Measurements from ENCODE around the gene RNU1-1. TPM values are rescaled to one million over a fixed set of nuclear protein-coding genes. Genes with fewer than 3 reads are reported as not detected.
"Not testable (repeated sequence)": the region's sequence is repeated elsewhere in the genome, so short reads cannot be mapped to it uniquely, and the experiment has no call there.

Gene RNU1-1
- polyA plus RNA-seq, 1 experiment = not detected

GRCh38 chr1:16506364-16507136 lies 7.5 kb downstream of the RNU1-1 start:
- H3K27ac ChIP-seq (ENCODE audit: low read depth, low read length); H3K4me3 ChIP-seq (ENCODE audit: low read depth, low read length); DNase-seq (ENCODE audit: low read depth, low spot score); CTCF ChIA-PET; POLR2A ChIA-PET; H3K27me3 ChIP-seq (ENCODE audit: control insufficient read depth, insufficient read depth, low read length): not testable (repeated sequence)
- peaks cover 13% of the 10 kb centered on the region; the same call in 1 of the 2 replicates for H3K9me3 ChIP-seq (ENCODE audit: control insufficient read depth, insufficient read depth, low read length)

GRCh38 chr1:16505870-16506269 lies 8.2 kb downstream of the RNU1-1 start:
- CTCF ChIA-PET; DNase-seq (ENCODE audit: low read depth, low spot score); H3K27me3 ChIP-seq (ENCODE audit: control insufficient read depth, insufficient read depth, low read length); POLR2A ChIA-PET; H3K4me3 ChIP-seq (ENCODE audit: low read depth, low read length); H3K27ac ChIP-seq (ENCODE audit: low read depth, low read length): not testable (repeated sequence)
- peaks cover 13% of the 10 kb centered on the region; the same call in 1 of the 2 replicates for H3K9me3 ChIP-seq (ENCODE audit: control insufficient read depth, insufficient read depth, low read length)

GRCh38 chr1:16503494-16503893 lies 10.6 kb downstream of the RNU1-1 start:
- CTCF ChIA-PET = no interaction called here
- no peak for DNase-seq (ENCODE audit: low read depth, low spot score)
- H3K27ac ChIP-seq (ENCODE audit: low read depth, low read length) = no peak overlapping the region
- TF ChIP-seq CTCF (IDR thresholded peaks at IDR 0.05; ENCODE audit: low read depth, low read length) = no peak
- no peak overlapping the region for H3K4me3 ChIP-seq (ENCODE audit: low read depth, low read length)
- POLR2A ChIA-PET = no interaction called here
- peaks cover 13% of the 10 kb centered on the region; the same call in 1 of the 2 replicates for H3K9me3 ChIP-seq (ENCODE audit: control insufficient read depth, insufficient read depth, low read length)
- peaks cover 4% of the 10 kb centered on the region for H3K27me3 ChIP-seq (ENCODE audit: control insufficient read depth, insufficient read depth, low read length)

GRCh38 chr1:16501446-16501845 lies 12.6 kb downstream of the RNU1-1 start:
- H3K27me3 ChIP-seq (ENCODE audit: control insufficient read depth, insufficient read depth, low read length); CTCF ChIA-PET; POLR2A ChIA-PET; H3K4me3 ChIP-seq (ENCODE audit: low read depth, low read length); DNase-seq (ENCODE audit: low read depth, low spot score); H3K27ac ChIP-seq (ENCODE audit: low read depth, low read length): not testable (repeated sequence)
- peaks cover 12% of the 10 kb centered on the region; the same call in 1 of the 2 replicates for H3K9me3 ChIP-seq (ENCODE audit: control insufficient read depth, insufficient read depth, low read length)

GRCh38 chr1:16500975-16501374 lies 13.1 kb downstream of the RNU1-1 start:
- H3K9me3 ChIP-seq (ENCODE audit: control insufficient read depth, insufficient read depth, low read length); DNase-seq (ENCODE audit: low read depth, low spot score); H3K27me3 ChIP-seq (ENCODE audit: control insufficient read depth, insufficient read depth, low read length); H3K4me3 ChIP-seq (ENCODE audit: low read depth, low read length); POLR2A ChIA-PET; H3K27ac ChIP-seq (ENCODE audit: low read depth, low read length); CTCF ChIA-PET: not testable (repeated sequence)

GRCh38 chr1:16500466-16500865 lies 13.6 kb downstream of the RNU1-1 start:
- not testable (repeated sequence) for H3K9me3 ChIP-seq (ENCODE audit: control insufficient read depth, insufficient read depth, low read length); H3K27me3 ChIP-seq (ENCODE audit: control insufficient read depth, insufficient read depth, low read length); DNase-seq (ENCODE audit: low read depth, low spot score); H3K27ac ChIP-seq (ENCODE audit: low read depth, low read length); H3K4me3 ChIP-seq (ENCODE audit: low read depth, low read length)
- ChIA-PET POLR2A (interaction anchor here (0.6 to 0.7 kb wide), 3 partner anchors 21 to 414 kb away, joined by 3 to 5 read pairs (median 3); no protein-coding TSS in a partner anchor), CTCF (interaction anchor here (0.6 kb wide), 2 partner anchors 205 to 1454 kb away, joined by 3 read pairs; no protein-coding TSS in a partner anchor)

- Histone ChIP-seq H3K27me3 (ENCODE audit: control insufficient read depth, insufficient read depth, low read length) (no peaks in the 10 kb centered on the region), H3K9me3 (ENCODE audit: control insufficient read depth, insufficient read depth, low read length) (no peaks in the 10 kb centered on the region), H3K4me3 (ENCODE audit: low read depth, low read length) (peak overlapping the region; percentile 84), H3K27ac (ENCODE audit: low read depth, low read length) (peak overlapping the region; percentile 21)
- no peak for TF ChIP-seq CTCF (IDR thresholded peaks at IDR 0.05; ENCODE audit: low read depth, low read length)
- ChIA-PET POLR2A (interaction anchor here (0.7 kb wide), 1 partner anchor 108 kb away, joined by 7 read pairs; no protein-coding TSS in a partner anchor), CTCF (no interaction called here)
- peak; percentile 41 for DNase-seq (ENCODE audit: low read depth, low spot score)
These were observed 15.3 kb downstream of the RNU1-1 start for GRCh38 chr1:16498573-16499413.

GRCh38 chr1:16498047-16498446 lies 16.0 kb downstream of the RNU1-1 start:
- CTCF ChIA-PET; H3K27ac ChIP-seq (ENCODE audit: low read depth, low read length); DNase-seq (ENCODE audit: low read depth, low spot score); H3K27me3 ChIP-seq (ENCODE audit: control insufficient read depth, insufficient read depth, low read length); H3K9me3 ChIP-seq (ENCODE audit: control insufficient read depth, insufficient read depth, low read length); POLR2A ChIA-PET: not testable (repeated sequence)
- H3K4me3 ChIP-seq (ENCODE audit: low read depth, low read length) = peak overlapping the region; percentile 84

- CTCF ChIA-PET = not testable (repeated sequence)
These were observed 16.6 kb downstream of the RNU1-1 start for GRCh38 chr1:16497474-16497904.

GRCh38 chr1:16493731-16494130 lies 20.4 kb downstream of the RNU1-1 start:
- POLR2A ChIA-PET = interaction anchor here (0.8 to 1.2 kb wide), 2 partner anchors 20 to 57 kb away, joined by 3 read pairs; partner anchors contain the start of gene SPATA21
- CTCF ChIA-PET; DNase-seq (ENCODE audit: low read depth, low spot score); H3K27me3 ChIP-seq (ENCODE audit: control insufficient read depth, insufficient read depth, low read length); H3K4me3 ChIP-seq (ENCODE audit: low read depth, low read length); H3K9me3 ChIP-seq (ENCODE audit: control insufficient read depth, insufficient read depth, low read length); H3K27ac ChIP-seq (ENCODE audit: low read depth, low read length): not testable (repeated sequence)

More at GRCh38 chr1:16497474-16497904, 16.6 kb downstream of the RNU1-1 start:
- H3K4me3 ChIP-seq (ENCODE audit: low read depth, low read length); POLR2A ChIA-PET; H3K27me3 ChIP-seq (ENCODE audit: control insufficient read depth, insufficient read depth, low read length); DNase-seq (ENCODE audit: low read depth, low spot score); H3K9me3 ChIP-seq (ENCODE audit: control insufficient read depth, insufficient read depth, low read length); H3K27ac ChIP-seq (ENCODE audit: low read depth, low read length): not testable (repeated sequence)
